ENCODE results near the gene INPP5J. TPM values are rescaled to one million over a fixed set of nuclear protein-coding genes. Genes with fewer than 3 reads are reported as not detected.
"Not testable (repeated sequence)": the region's sequence is repeated elsewhere in the genome, so short reads cannot be mapped to it uniquely, and the experiment has no call there.

The INPP5J gene
- total RNA-seq, 3 donors from 2014 or later (not counting 1 experiment from before 2014, with no cell fraction given) = not detected

GRCh38 chr22:31170971-31171370 lies 48.2 kb downstream of the INPP5J start:
- intact Hi-C loops (cut with micrococcal nuclease) = no loop called here
- H3K4me3 Mint-ChIP-seq = no peak overlapping the region
- no peaks in the 10 kb centered on the region for H3K27me3 Mint-ChIP-seq (ENCODE audit: low read depth in 2 of 2)

DNA sequence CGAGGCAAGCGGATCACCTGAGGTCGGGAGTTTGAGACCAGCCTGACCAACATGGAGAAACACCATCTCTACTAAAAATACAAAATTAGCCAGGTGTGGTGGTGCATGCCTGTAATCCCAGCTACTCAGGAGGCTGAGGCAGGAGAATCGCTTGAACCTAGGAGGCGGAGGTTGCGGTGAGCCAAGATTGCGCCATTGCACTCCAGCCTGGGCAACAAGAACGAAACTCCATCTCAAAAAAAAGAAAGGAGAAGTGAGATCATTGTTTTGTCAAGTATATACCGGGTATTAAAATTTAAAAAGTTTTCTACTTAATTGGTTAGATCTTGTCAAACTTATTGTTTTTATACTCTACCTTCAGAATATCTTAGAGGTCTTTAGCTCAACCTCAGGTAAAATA lies 49.0 kb downstream of the INPP5J start:
- H3K4me1 Mint-ChIP-seq = peaks cover 28 to 29% of the 10 kb centered on the region in 2 donors
- H3K9me3 ChIP-seq (ENCODE audit: control insufficient read depth, insufficient read depth, low read length); H3K36me3 Mint-ChIP-seq; ATAC-seq; H3K27ac Mint-ChIP-seq; H3K4me3 Mint-ChIP-seq; H3K27ac ChIP-seq (ENCODE audit: low read length); H3K4me3 ChIP-seq (ENCODE audit: low read length); intact Hi-C loops (cut with micrococcal nuclease); H3K36me3 ChIP-seq (ENCODE audit: control insufficient read depth, insufficient read depth, low read length); H3K4me1 ChIP-seq (ENCODE audit: control insufficient read depth, insufficient read depth, low read length); H3K27me3 Mint-ChIP-seq (ENCODE audit: low read depth in 2 of 2); H3K27me3 ChIP-seq (ENCODE audit: control insufficient read depth, insufficient read depth, low read length); DNase-seq; H3K9me3 Mint-ChIP-seq: not testable (repeated sequence)
- WGBS (ENCODE audit: insufficient coverage) = 80% methylated on average over 3 of the region's 9 CpGs

More at GRCh38 chr22:31170971-31171370, 48.2 kb downstream of the INPP5J start:
- H3K27ac ChIP-seq (ENCODE audit: low read length) = no peak overlapping the region
- peaks cover 29 to 35% of the 10 kb centered on the region in 2 donors for H3K4me1 Mint-ChIP-seq
- DNase-seq (no peak), ATAC-seq (no peak)
- H3K4me1 ChIP-seq (ENCODE audit: control insufficient read depth, insufficient read depth, low read length) = peaks cover 3% of the 10 kb centered on the region
- H3K27me3 ChIP-seq (ENCODE audit: control insufficient read depth, insufficient read depth, low read length) = no peaks in the 10 kb centered on the region
- no peaks in the 10 kb centered on the region for H3K9me3 Mint-ChIP-seq
- TF ChIP-seq, protein P1, sequence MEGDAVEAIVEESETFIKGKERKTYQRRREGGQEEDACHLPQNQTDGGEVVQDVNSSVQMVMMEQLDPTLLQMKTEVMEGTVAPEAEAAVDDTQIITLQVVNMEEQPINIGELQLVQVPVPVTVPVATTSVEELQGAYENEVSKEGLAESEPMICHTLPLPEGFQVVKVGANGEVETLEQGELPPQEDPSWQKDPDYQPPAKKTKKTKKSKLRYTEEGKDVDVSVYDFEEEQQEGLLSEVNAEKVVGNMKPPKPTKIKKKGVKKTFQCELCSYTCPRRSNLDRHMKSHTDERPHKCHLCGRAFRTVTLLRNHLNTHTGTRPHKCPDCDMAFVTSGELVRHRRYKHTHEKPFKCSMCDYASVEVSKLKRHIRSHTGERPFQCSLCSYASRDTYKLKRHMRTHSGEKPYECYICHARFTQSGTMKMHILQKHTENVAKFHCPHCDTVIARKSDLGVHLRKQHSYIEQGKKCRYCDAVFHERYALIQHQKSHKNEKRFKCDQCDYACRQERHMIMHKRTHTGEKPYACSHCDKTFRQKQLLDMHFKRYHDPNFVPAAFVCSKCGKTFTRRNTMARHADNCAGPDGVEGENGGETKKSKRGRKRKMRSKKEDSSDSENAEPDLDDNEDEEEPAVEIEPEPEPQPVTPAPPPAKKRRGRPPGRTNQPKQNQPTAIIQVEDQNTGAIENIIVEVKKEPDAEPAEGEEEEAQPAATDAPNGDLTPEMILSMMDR (IDR thresholded peaks at IDR 0.05) = no peak
- H3K36me3 ChIP-seq (ENCODE audit: control insufficient read depth, insufficient read depth, low read length) = peaks cover 8% of the 10 kb centered on the region
- H3K27ac Mint-ChIP-seq = no peak overlapping the region
- 100% methylated on average over 3 of the region's 4 CpGs for WGBS (ENCODE audit: insufficient coverage)
- no peaks in the 10 kb centered on the region for H3K36me3 Mint-ChIP-seq
- H3K9me3 ChIP-seq (ENCODE audit: control insufficient read depth, insufficient read depth, low read length) = no peaks in the 10 kb centered on the region
- H3K4me3 ChIP-seq (ENCODE audit: low read length) = no peak overlapping the region

- 91% methylated on average over 5 of the region's 5 CpGs for WGBS (ENCODE audit: insufficient coverage)
- peaks cover 13% of the 10 kb centered on the region for H3K36me3 ChIP-seq (ENCODE audit: control insufficient read depth, insufficient read depth, low read length)
- H3K36me3 Mint-ChIP-seq = no peaks in the 10 kb centered on the region
- H3K27ac ChIP-seq (ENCODE audit: low read length) = no peak overlapping the region
- H3K27ac Mint-ChIP-seq = no peak overlapping the region
- no peaks in the 10 kb centered on the region for H3K27me3 Mint-ChIP-seq (ENCODE audit: low read depth in 2 of 2)
- TF ChIP-seq, protein P1 (IDR thresholded peaks at IDR 0.05) = no peak
- H3K4me3 Mint-ChIP-seq = no peak overlapping the region
- no peak overlapping the region for H3K4me3 ChIP-seq (ENCODE audit: low read length)
- ATAC-seq (no peak), DNase-seq (no peak)
- H3K4me1 ChIP-seq (ENCODE audit: control insufficient read depth, insufficient read depth, low read length) = peaks cover 3% of the 10 kb centered on the region
- intact Hi-C loops (cut with micrococcal nuclease) = no loop called here
- H3K9me3 Mint-ChIP-seq = no peaks in the 10 kb centered on the region
- no peaks in the 10 kb centered on the region for H3K9me3 ChIP-seq (ENCODE audit: control insufficient read depth, insufficient read depth, low read length)
- no peaks in the 10 kb centered on the region for H3K27me3 ChIP-seq (ENCODE audit: control insufficient read depth, insufficient read depth, low read length)
- H3K4me1 Mint-ChIP-seq = peaks cover 25 to 35% of the 10 kb centered on the region in 2 donors
Measured at GRCh38 chr22:31173386-31174145, 50.8 kb downstream of the INPP5J start.

DNA sequence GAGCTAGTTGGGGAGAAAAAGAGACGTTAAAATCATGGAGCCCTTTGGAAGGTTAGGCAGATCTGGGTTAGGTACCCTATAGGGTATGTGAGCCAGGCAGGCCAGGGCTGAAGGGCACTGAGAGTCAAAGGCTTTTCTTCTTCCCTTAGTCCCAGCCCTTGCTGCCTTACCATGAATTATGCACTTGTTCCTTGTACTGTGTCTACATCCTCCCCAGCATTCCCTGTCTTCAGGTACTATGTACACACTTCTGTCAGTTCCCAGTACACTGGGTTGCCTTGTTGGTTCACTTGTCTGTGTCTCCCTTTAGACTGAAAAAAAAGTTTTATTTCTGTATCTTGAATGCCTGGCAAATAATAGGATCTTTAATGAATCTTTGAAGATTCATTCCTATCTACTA lies 54.2 kb downstream of the INPP5J start:
- no peak overlapping the region for H3K4me3 Mint-ChIP-seq
- H3K36me3 Mint-ChIP-seq = peaks cover 6% of the 10 kb centered on the region
- H3K9me3 ChIP-seq (ENCODE audit: control insufficient read depth, insufficient read depth, low read length) = no peaks in the 10 kb centered on the region
- TF ChIP-seq, protein P1 (IDR thresholded peaks at IDR 0.05) = no peak
- H3K4me1 ChIP-seq (ENCODE audit: control insufficient read depth, insufficient read depth, low read length) = peaks cover 3% of the 10 kb centered on the region
- no peaks in the 10 kb centered on the region for H3K9me3 Mint-ChIP-seq
- H3K27me3 Mint-ChIP-seq (ENCODE audit: low read depth in 2 of 2) = no peaks in the 10 kb centered on the region
- no peak for ATAC-seq
- no peak overlapping the region for H3K4me3 ChIP-seq (ENCODE audit: low read length)
- peaks cover 15% of the 10 kb centered on the region for H3K36me3 ChIP-seq (ENCODE audit: control insufficient read depth, insufficient read depth, low read length)
- no peaks in the 10 kb centered on the region for H3K27me3 ChIP-seq (ENCODE audit: control insufficient read depth, insufficient read depth, low read length)
- H3K27ac Mint-ChIP-seq = no peak overlapping the region
- H3K4me1 Mint-ChIP-seq = peaks cover 25 to 39% of the 10 kb centered on the region in 2 donors
- DNase-seq = no peak
- WGBS (ENCODE audit: insufficient coverage) = 100% methylated on average over 1 of the region's 1 CpG
- no peak overlapping the region for H3K27ac ChIP-seq (ENCODE audit: low read length)
- intact Hi-C loops (cut with micrococcal nuclease) = no loop called here
